Erythroblast (primary cell): ENCODE results near the gene RPUSD1.

Experiments used
- DNase-seq, 2 experiments: peaks; one replicate each; lab custom pipeline; 2025; lab: John Stamatoyannopoulos, UW
- GATA1 ChIP-seq: IDR thresholded peaks from 2 replicates; pipeline ENCODE4 v1.6.1; 2011; ENCODE audit warnings: low read depth, mild to moderate bottlenecking, control low read depth, low read length, moderate library complexity
- POLR2A ChIP-seq: IDR thresholded peaks from 2 replicates; pipeline ENCODE4 v1.6.1; 2011; ENCODE audit warnings: mild to moderate bottlenecking, low read length

RPUSD1 gene

DNA sequence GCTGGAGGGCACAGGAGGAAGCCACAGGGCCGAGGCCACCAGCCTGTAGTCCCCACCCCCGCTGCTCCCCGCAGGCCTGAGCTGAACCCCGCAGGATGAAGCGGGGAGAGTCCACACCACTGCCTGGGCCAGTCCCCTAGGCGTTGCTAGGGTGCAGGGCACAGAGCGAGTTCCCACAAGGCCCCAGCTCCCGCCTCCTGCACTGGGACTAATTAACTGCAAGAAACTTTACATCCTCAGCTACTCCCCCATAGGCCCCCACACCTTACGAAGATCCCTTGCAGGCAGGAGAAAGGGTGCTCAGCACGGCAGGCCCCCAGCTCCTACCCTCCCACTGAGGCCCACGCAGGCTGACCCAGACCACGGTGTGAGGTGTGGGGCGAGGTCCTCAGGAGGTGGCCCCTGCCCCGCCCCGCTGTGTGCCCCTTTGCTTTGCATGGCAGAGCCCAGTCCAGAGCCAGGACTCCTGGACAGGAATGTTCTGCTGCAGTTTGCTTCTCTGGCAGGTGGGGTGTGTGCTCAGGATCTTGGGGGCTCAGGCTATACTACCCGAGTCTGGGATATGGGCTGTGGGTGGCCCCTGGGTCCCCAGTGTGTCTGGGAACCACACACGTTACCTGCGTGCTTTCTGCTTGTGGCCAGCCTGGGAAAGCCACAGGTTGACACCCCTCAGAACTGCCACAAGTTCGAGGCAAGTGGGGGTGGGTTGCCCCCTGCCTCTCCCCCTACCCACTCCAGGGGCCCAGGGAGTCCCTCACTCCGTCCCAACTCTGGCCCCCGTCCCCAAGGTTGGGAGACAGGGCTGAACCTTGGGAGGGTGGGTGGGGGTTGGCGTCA lies 11.1 kb upstream of the RPUSD1 start:
- TF ChIP-seq POLR2A (no peak), GATA1 (no peak)
- DNase-seq: no peak

DNA sequence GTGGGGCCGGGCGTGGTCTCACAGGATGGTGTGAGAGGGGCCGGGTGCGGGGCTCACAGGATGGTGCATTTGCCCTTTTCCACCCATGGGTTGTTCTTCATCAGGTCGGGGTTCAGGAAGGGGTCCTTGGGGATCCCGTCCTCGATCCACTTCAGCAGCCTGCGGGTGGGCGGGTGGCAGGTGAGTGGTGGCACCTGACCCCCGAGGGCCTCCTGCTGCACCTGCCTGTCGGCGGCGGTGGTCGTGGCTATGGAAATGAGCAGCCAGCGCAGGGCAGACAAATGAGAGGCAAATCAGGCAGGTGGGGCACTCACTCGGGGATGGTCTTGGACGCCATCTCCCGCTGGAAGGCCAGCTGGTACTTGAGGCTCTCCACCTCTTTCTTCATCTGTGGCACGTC lies 10.5 kb upstream of the RPUSD1 start:
- TF ChIP-seq POLR2A: no peak
- no peak for TF ChIP-seq GATA1
- no peak for DNase-seq

DNA sequence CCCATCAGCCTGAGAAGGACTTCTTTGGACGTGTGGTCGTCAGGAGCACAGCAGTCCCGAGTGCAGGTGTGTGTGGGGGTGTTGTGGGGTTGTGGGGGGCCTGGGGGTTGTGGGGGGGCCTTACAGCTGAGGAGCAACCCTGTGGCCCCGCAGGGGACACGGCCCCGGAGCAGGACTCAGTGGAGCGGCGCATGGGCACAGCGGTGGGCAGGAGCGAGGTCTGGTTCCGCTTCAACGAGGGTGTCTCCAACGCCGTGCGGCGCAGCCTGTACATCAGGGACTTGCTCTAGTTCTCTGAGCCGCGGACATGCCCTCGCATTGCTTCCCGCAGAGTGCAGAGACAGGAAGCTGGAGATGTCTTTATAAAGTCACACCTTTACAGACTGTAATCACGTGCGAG lies 9.5 kb upstream of the RPUSD1 start:
- no peak for TF ChIP-seq GATA1
- no peak for TF ChIP-seq POLR2A
- no peak for DNase-seq

DNA sequence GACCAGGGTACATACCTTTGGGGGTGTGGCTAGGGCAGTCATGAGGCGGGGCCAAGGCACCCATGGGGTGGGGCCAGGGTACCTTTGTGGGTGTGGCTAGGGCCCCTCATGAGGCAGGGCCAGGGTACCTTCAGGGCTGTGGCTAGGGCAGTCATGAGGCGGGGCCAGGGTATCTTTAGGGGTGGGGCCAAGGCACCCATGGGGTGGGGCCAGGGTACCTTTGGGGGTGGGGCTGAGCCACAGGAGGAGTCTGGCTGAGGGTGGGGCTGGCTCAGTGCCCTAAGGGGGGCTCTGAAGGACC lies 8.9 kb upstream of the RPUSD1 start:
- no peak for DNase-seq
- TF ChIP-seq POLR2A: no peak
- TF ChIP-seq GATA1: no peak

DNA sequence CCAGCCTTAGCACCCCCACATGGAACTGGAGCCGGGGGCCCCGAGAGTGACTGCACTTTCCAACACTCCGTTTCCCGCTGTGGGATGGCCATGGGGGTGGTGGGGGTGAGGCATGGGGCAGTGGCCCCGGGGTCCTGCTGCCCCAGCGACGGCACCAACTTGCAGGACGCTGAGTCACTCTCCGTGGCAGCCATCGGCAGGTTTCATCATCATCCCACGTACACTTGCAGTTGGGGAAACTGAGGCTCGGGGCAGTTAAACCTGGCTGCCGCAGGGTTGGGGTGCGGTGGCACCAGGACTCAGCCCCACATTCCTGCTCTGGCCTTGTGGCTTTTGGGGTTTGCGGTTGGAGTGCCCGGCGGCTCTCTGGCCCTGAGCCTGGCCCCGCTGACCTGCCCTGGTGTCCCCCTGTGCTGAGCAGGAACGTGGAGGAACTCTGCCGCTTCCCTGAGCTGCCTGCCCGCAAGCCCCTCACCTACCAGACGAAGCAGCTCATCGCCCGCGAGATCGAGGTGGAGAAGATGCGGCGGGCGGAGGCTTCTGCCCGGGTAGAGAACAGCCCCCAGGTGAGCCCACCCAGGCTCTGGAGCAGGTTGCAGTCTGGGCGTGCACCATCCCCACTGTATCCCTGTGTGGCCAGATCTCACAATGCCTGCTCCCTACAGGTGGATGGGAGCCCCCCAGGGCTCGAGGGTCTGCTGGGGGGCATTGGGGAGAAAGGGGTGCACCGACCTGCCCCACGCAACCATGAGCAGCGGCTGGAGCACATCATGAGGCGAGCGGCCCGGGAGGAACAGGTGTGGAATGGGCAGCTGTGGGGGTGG lies 8.3 kb upstream of the RPUSD1 start:
- TF ChIP-seq GATA1 (no peak), POLR2A (no peak)
- DNase-seq: no peak

DNA sequence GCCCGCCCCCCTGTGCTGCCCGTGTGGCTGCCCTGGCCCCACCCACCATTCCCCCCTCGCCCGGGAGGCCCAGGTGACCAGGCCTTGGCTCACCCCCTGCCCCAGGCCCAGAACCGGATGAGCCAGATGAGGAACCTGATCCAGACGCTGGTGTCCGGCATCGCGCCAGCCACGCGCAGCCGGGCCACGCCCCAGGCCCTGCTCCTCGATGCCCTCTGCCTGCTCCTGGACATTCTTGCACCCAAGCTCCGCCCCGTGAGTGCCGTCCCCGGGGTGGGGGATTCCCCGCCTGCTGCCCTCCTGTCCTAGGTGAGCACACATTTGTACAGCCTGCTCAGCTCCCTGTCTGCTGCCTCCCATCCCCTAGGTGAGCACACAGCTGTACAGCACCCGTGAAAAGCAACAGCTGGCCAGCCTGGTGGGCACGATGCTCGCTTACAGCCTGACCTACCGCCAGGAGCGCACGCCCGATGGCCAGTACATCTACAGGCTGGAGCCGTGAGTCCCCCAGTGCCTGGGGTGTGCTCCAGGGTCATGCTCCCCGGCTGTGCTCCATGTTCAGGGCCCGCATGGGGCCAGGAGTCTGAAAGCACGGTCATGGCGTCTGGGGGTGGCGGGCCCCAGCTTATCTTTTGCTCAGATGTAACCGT lies 7.5 kb upstream of the RPUSD1 start:
- no peak for DNase-seq
- TF ChIP-seq POLR2A (no peak), GATA1 (no peak)

DNA sequence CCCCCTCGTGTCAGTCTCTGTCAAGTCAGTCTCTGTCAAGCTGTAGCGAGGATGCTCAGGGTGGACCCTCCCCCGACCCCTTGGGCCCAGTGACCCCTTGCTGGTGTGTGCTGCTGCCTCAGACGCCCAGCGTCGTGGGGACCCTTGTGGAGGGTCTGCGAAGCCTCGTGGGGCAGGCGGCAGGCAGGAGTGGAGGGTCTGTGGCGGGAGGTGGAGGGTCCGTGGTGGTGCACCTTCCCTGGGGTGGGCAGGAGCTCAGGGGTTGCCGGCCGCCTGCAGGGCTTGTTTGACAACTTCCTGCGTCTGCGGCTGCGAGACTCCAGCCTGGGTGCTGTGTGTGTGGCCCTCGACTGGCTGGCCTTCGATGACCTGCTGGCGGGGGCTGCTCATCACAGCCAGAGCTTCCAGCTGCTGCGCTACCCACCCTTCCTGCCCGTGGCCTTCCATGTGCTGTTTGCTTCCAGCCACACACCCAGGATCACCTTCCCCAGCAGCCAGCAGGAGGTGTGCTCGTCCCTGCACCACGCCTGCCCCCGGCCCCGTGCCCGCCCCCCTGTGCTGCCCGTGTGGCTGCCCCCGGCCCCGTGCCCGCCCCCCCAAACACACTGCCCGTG lies 6.8 kb upstream of the RPUSD1 start:
- TF ChIP-seq GATA1: no peak
- TF ChIP-seq POLR2A: no peak
- no peak for DNase-seq

DNA sequence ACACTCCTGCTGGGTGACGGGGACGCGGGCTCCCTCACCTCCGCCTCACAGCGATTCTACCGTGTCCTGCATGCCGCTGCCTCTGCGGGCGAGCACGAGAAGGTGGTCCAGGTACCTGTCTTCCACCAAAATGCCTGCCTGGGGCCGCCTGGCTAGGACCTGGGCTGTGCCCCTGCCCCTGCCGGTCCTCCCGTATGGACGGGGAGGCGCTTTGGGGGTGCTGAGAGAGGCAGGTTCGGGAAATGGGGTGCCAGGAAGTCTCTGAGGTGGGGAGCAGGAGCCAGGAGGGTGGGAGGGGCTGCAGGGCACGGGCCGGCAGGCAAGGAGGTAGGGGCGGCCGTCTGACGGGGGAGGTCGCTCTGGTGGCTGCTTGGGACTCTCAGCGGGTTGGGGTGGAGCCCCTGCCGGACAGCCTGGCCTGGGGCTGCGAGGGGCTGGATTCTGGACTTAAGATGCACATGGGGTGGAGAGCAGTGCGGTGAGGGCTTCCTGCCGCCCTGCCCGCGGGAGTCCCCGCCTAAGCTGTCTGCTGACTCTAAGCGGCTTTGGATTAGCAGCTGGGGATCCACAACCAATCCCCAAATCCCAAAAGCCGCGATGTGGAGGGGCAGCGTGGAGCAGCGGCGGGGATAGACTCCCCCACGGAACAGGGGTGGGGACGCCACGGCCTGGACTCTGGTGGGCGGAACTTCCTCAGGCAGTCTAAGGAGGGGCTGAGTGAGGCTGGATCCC lies 6.1 kb upstream of the RPUSD1 start:
- DNase-seq: no peak
- TF ChIP-seq POLR2A (no peak), GATA1 (no peak)

DNA sequence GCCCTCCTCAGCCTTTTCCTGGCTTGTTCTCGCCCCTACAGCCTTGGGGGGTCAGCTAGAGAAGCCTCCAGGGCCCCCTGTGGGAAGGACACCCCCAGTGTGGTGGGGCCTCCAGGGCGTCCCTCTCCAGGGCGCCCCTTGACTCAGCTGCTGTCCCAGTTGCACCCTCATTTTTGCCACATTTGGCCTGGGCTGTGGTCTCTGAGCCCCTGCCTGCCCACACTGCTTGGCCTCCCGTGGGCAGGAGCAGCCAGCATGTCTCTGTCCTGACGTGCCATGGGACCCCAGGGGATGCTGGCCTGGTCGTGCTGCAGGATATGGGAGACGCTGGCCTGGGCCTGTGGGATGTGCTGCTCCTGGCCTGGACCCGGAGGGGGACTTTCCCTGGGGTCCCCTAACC lies 5.2 kb upstream of the RPUSD1 start:
- TF ChIP-seq GATA1 (no peak), POLR2A (no peak)
- no peak for DNase-seq

DNA sequence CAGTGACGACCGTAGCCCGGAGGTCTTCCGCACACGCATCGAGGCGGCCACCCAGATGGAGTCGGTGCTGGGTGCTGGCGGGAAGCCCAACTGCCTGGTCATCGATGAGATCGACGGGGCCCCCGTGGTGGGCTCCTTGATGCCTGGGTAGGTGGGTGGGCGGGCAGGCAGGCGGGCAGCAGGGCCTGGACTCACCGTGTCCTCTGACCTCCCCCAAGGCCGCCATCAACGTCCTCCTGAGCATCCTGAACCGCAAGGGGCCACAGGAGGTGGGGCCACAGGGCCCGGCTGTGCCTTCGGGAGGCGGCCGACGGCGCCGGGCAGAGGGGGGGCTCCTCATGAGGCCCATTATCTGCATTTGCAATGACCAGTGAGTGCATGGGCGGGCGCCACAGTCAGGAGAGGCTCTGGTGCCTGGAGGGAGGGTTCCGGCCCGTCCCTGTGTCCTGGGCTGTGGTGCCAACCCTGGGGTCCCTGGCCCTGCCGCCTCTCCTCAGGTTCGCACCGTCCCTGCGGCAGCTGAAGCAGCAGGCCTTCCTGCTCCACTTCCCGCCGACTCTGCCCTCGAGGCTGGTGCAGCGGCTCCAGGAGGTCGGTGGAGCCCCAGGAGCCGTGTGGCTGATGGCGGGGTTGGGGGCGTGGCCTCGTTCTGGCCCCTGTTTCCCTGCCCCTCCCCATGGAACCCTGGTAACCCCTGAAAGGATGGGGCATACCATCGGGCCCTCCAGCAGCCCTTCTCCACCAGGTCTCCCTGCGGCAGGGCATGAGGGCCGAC lies 4.2 kb upstream of the RPUSD1 start:
- TF ChIP-seq POLR2A (no peak), GATA1 (no peak)
- DNase-seq: no peak

DNA sequence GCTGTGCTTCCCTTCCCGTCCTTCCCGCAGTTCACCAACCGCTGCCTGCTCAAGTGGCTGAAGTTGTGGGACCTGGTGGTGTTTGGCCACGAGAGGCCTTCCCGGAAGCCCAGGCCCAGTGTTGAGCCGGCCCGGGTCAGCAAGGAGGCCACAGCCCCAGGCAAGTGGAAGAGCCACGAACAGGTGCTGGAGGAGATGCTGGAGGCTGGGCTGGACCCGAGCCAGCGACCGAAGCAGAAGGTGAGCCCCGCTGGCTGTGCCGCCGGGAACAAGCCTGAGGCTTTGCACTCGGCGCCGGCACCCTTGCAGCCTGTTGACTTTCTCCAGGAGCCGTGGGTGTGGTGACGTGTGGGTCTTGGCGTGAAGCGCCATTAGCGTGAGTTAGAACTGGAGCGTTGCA lies 3.0 kb upstream of the RPUSD1 start:
- DNase-seq: no peak
- TF ChIP-seq POLR2A (no peak), GATA1 (no peak)

DNA sequence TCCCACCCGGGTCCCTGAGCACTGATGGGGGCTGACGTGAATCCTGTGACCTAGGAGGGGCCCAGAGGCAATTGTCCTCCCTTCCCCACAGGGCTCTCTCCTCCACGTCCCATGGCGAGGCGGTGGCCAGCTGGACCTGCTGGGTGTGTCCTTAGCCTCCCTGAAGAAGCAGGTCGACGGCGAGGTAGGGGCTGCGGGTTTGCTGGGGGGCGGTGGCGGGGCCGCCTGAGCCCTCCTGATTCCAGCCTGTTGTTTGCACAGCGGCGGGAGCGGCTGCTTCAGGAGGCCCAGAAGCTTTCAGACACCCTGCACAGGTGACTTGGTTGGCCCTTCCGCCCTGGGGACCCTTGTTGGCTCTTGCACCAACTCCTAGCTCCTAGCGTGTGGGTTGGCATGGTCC lies 1.9 kb upstream of the RPUSD1 start:
- no peak for TF ChIP-seq GATA1
- no peak for TF ChIP-seq POLR2A
- DNase-seq: no peak

DNA sequence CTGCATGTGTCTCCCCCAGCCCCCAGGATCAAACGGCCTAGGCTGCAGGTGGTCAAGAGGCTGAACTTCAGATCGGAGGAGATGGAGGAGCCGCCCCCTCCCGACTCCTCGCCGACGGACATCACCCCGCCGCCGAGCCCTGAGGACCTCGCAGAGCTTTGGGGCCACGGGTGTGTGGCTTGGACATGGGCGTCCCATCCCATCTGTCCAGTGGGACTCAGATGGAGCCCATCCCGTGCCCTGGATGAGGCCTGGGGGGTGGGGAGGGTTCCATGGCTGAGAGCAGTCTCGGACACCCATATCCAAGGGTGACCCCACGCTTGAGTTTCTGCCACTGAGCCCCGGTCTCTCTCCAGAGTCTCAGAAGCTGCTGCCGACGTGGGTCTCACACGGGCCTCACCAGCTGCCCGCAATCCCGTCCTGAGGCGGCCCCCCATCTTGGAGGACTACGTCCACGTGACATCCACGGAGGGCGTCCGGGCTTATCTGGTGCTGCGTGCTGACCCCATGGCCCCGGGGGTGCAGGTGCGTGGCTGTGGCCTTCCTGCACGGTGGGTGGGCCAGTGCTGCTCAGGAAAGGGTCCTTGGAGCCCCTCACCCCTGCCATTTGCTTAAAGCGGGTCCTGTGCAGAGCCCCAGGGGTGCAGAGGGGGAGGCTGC lies 1.1 kb upstream of the RPUSD1 start:
- no peak for DNase-seq
- no peak for TF ChIP-seq GATA1
- TF ChIP-seq POLR2A: no peak
